Large intestine (tissue), 3 donors: ENCODE measurements around the gene SOX15. TPM values are rescaled to one million over a fixed set of nuclear protein-coding genes. Genes with fewer than 3 reads are reported as not detected.

Experiments used
- DNase-seq, 2 donors: peaks; one replicate each; pipeline versions ENCODE4 v3.0.0 to v3.0.0-alpha.2; 2013
- H3K27ac ChIP-seq: one replicate; pipeline ENCODE4 v1.5.1; 2013; ENCODE audit warnings: low read length
- H3K27me3 ChIP-seq: 2 replicates; pipeline ENCODE4 v1.6.1; 2013; ENCODE audit warnings: low read length; ENCODE audit not compliant: control insufficient read depth, insufficient read depth
- H3K36me3 ChIP-seq: 2 replicates; pipeline ENCODE4 v1.6.1; 2013; ENCODE audit warnings: low read length; ENCODE audit not compliant: control insufficient read depth, insufficient read depth
- H3K4me1 ChIP-seq: one replicate; pipeline ENCODE4 v1.6.1; 2013; ENCODE audit warnings: low read length; ENCODE audit not compliant: control insufficient read depth, insufficient read depth
- H3K4me3 ChIP-seq: one replicate; pipeline ENCODE4 v1.5.1; 2013; ENCODE audit warnings: low read length
- H3K9me3 ChIP-seq: one replicate; pipeline ENCODE4 v1.6.1; 2013; ENCODE audit warnings: mild to moderate bottlenecking, low read depth, low read length, moderate library complexity; ENCODE audit not compliant: control insufficient read depth
- WGBS: methylation state at CpG from one replicate; pipeline ENCODE4 v1.1.5; 2013; ENCODE audit warnings: low lambda C conversion rate; ENCODE audit not compliant: insufficient coverage; 5-methylcytosine and 5-hydroxymethylcytosine counted together
- polyA plus RNA-seq: library from polyadenylated mRNA; unstranded; fragments of 120-200 nt; gene quantifications from one replicate; pipeline ENCODE4 v1.2.1, GENCODE V29; 2013

Gene SOX15
- polyA plus RNA-seq, 1 donor = 2.0 TPM

DNA sequence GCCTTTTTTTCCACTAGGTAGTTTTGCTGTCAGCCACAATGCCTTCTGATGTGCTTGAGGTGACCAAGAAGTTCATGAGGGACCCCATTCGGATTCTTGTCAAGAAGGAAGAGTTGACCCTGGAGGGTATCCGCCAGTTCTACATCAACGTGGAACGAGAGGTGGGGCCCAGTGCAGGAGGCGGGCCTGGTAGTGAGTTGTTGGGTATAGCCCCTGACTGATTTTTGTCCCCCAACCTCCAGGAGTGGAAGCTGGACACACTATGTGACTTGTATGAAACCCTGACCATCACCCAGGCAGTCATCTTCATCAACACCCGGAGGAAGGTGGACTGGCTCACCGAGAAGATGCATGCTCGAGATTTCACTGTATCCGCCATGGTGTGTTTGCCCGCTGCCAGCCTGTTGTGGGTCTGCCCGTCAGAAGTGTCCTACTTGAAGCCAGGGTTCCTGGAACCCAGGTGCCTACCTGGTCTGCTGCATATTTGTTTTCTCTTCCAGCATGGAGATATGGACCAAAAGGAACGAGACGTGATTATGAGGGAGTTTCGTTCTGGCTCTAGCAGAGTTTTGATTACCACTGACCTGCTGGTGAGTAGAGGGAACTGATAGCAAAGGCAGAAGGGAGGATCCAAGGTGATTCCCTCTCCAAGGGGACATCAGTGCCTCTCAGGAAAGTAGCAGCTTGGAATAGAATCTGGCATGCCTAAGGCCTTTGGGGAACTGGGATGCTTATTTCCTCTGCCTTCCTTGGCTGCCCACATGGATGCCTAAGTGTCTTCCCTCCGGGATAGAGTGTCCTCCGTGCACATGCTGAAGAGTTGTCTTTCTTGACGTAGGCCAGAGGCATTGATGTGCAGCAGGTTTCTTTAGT is 12.3 kb downstream of the SOX15 start:
- no CpG with 5 or more reads among the region's 17 CpGs for WGBS
- Histone ChIP-seq H3K4me3 (no peak overlapping the region), H3K9me3 (peaks cover 7% of the 10 kb centered on the region), H3K27me3 (no peaks in the 10 kb centered on the region), H3K27ac (peak overlapping the region; percentile 93), H3K36me3 (peaks cover 67% of the 10 kb centered on the region), H3K4me1 (peaks cover 66% of the 10 kb centered on the region)
- DNase-seq = no peak

- 100% methylated on average over 3 of the region's 14 CpGs for WGBS
- peak overlapping the region; percentile 95 for H3K27ac ChIP-seq
- H3K36me3 ChIP-seq = peaks cover 63% of the 10 kb centered on the region
- no peaks in the 10 kb centered on the region for H3K27me3 ChIP-seq
- peaks cover 7% of the 10 kb centered on the region for H3K9me3 ChIP-seq
- H3K4me1 ChIP-seq = peaks cover 63% of the 10 kb centered on the region
- DNase-seq = no peak
- no peak overlapping the region for H3K4me3 ChIP-seq
Measured at GRCh38 chr17:7576432-7576937, 13.4 kb downstream of the SOX15 start.

DNA sequence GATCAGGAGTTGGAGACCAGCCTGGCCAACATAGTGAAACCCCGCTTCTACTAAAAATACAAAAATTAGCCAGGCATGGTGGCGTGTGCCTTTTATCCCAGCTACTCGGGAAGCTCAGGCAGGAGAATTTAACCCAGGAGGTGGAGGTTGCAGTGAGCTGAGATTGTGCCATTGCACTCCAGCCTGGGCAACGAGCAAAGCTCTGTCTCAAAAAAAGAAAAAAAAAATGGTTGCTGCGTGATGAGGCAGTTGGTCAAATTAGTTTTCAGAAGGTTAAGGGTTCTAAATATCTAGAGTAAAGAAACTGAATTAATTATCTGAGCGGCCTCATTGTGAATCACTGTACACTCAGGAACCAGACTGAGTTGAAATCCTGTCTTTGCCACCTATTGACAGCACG is 13.9 kb downstream of the SOX15 start:
- peaks cover 7% of the 10 kb centered on the region for H3K9me3 ChIP-seq
- peaks cover 59% of the 10 kb centered on the region for H3K4me1 ChIP-seq
- WGBS = 63% methylated on average over 2 of the region's 7 CpGs
- no peak overlapping the region for H3K4me3 ChIP-seq
- H3K27me3 ChIP-seq = no peaks in the 10 kb centered on the region
- no peak for DNase-seq
- peak overlapping the region; percentile 95 for H3K27ac ChIP-seq
- H3K36me3 ChIP-seq = peaks cover 64% of the 10 kb centered on the region

- Histone ChIP-seq H3K4me1 (peaks cover 55% of the 10 kb centered on the region), H3K36me3 (peaks cover 64% of the 10 kb centered on the region), H3K9me3 (peaks cover 7% of the 10 kb centered on the region), H3K27ac (peak overlapping the region; percentile 95), H3K27me3 (no peaks in the 10 kb centered on the region), H3K4me3 (no peak overlapping the region)
- WGBS = no CpG with 5 or more reads among the region's 1 CpG
- no peak for DNase-seq
Measured at GRCh38 chr17:7575481-7575883, 14.4 kb downstream of the SOX15 start.

DNA sequence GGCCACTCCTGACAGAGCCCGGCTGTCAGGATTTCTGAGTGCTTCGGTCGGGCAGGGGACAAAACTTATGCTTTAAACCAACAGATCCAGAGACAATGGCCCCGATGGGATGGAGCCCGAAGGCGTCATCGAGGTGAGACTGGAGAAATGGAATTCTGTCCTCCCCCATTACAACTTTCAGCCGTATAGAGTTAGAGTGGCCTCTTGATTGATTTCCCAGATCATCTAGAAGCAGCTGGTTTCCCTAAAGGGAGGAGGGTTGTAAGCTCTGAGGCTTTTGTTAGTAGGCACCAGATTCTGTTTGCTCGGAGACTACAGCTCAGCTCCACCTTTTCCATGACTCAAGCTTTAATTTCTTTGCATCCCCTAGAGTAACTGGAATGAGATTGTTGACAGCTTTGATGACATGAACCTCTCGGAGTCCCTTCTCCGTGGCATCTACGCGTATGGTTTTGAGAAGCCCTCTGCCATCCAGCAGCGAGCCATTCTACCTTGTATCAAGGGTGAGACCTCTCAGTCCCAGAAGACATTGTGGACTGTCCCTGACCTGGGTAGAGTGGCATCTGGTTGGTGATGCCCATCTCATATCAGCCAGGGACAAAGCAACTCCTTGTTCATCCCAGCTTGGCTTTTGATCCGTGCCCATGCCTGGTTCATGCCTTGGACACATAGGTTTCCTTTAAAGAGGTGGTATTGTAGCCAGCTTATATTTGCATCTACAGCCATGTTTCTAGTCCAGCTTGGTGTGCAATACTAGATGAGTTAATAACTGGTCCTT is 15.5 kb downstream of the SOX15 start:
- Histone ChIP-seq H3K36me3 (peaks cover 75% of the 10 kb centered on the region), H3K27me3 (no peaks in the 10 kb centered on the region), H3K4me1 (peaks cover 47% of the 10 kb centered on the region), H3K27ac (peak overlapping the region; percentile 95), H3K4me3 (peak overlapping the region; percentile 98), H3K9me3 (peaks cover 7% of the 10 kb centered on the region)
- DNase-seq = no peak
- whole genome bisulfite sequencing = no CpG with 5 or more reads among the region's 15 CpGs

DNA sequence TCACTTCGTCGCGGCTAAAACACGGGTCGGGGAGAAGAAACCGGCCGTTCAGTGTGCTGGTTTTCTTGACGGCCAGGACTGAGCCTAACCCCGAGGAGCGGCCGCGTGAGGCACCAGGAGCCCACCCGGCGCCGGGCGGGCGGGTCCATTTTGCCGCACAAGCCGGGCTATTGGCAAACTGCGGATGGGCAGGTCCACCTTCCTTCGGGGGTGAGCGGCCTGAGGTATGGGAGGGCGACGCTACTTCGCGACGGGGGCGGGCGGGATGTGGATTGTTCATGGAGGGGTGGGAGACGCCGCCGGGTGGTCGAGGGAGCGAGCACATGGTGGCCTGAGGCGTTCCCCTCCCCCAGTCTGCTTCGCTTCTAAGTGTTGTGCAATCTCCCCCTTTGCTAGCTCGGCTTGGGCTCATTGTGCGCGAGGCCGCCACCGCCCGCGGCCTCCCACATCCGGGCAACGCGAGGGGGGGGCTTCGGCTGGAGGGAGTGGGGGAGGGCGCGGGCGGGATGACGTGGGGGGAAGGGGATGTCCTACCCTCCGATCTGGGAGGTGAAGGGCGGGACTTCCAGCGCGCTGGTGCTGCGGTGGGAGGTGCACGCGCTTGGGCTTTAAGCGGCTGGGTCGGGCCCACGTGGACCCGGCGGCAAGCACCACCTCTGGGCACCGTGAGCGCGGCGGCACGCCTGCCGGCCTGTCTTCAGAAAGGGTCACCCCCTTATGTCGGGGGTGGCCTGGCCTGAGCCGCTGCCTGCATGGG is 16.4 kb downstream of the SOX15 start:
- H3K27me3 ChIP-seq = no peaks in the 10 kb centered on the region
- H3K9me3 ChIP-seq = peaks cover 7% of the 10 kb centered on the region
- WGBS = no CpG with 5 or more reads among the region's 71 CpGs
- peaks cover 41% of the 10 kb centered on the region for H3K4me1 ChIP-seq
- H3K36me3 ChIP-seq = peaks cover 72% of the 10 kb centered on the region
- H3K27ac ChIP-seq = peak overlapping the region; percentile 95
- peak; percentile 89 to 91 for DNase-seq
- H3K4me3 ChIP-seq = peak overlapping the region; percentile 98

DNA sequence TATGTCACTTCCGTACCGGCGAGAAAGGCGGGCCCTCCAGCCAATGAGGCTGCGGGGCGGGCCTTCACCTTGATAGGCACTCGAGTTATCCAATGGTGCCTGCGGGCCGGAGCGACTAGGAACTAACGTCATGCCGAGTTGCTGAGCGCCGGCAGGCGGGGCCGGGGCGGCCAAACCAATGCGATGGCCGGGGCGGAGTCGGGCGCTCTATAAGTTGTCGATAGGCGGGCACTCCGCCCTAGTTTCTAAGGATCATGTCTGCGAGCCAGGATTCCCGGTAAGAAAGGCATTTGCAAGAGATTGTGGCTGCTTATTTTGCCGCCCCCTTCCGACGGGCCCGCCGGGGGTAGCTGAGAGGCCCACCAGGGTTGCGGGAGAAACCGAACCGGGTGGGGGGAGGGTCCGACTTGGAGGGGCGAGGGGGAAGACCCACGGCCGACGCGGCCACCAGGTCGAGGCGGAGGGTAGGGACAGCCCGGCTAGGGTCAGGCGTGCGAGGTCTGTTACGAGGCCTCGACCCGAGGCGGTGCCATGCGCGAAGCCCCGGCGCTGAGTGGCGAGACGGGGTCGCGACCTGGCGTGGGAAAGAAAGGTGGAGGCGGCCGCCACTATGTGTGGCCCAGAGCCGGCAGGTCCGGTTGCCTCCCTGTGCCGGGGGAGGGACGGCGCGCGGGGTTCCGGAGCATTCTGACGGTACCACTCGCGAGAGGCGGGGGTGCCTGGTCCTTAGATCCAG is 17.1 kb downstream of the SOX15 start:
- no CpG with 5 or more reads among the region's 73 CpGs for WGBS
- DNase-seq = peak; percentile 99 to 100
- no peaks in the 10 kb centered on the region for H3K27me3 ChIP-seq
- H3K4me1 ChIP-seq = peaks cover 34% of the 10 kb centered on the region
- H3K9me3 ChIP-seq = peaks cover 7% of the 10 kb centered on the region
- peak overlapping the region; percentile 95 for H3K27ac ChIP-seq
- H3K36me3 ChIP-seq = peaks cover 65% of the 10 kb centered on the region
- H3K4me3 ChIP-seq = peak overlapping the region; percentile 98

GRCh38 chr17:7572338-7572587 is 17.6 kb downstream of the SOX15 start:
- no peak for DNase-seq

GRCh38 chr17:7570351-7570750 is 19.5 kb downstream of the SOX15 start:
- no peak for DNase-seq

More at GRCh38 chr17:7572338-7572587, 17.6 kb downstream of the SOX15 start:
- Histone ChIP-seq H3K4me3 (peak overlapping the region; percentile 61), H3K9me3 (peaks cover 7% of the 10 kb centered on the region), H3K27ac (peak overlapping the region; percentile 93), H3K4me1 (peaks cover 29% of the 10 kb centered on the region), H3K27me3 (no peaks in the 10 kb centered on the region), H3K36me3 (peaks cover 64% of the 10 kb centered on the region)
- no CpG with 5 or more reads among the region's 11 CpGs for WGBS

More at GRCh38 chr17:7570351-7570750, 19.5 kb downstream of the SOX15 start:
- Histone ChIP-seq H3K36me3 (peaks cover 64% of the 10 kb centered on the region), H3K27me3 (no peaks in the 10 kb centered on the region), H3K4me1 (peaks cover 14% of the 10 kb centered on the region), H3K27ac (no peak overlapping the region), H3K4me3 (no peak overlapping the region), H3K9me3 (peaks cover 7% of the 10 kb centered on the region)
- no CpG with 5 or more reads among the region's 10 CpGs for WGBS
